Motor neuron (in vitro differentiated cells): ENCODE results near the gene TIMM21. TPM values are rescaled to one million over a fixed set of nuclear protein-coding genes. Genes with fewer than 3 reads are reported as not detected.

Source experiments
- ATAC-seq, 8 experiments: fragments of 200-7000 bp; cut with Tn5 transposase; replicated peaks in 6 of 8; 2 replicates each; pipeline ENCODE4 v1.8.0; 2021; ENCODE audit warnings: mild to moderate bottlenecking in 8 of 8, moderate library complexity in 8 of 8
- H3K27ac ChIP-seq, 2 donors: fragments of 250-450 bp; sonication (Bioruptor Pico); 2 replicates each; pipeline ENCODE4 v1.9.0; 2021; ENCODE audit warnings: antibody characterized with exemption in 2 of 2, mild to moderate bottlenecking in 2 of 2, moderate library complexity in 1 of 2
- H3K4me1 ChIP-seq, 2 donors: fragments of 250-450 bp; sonication (Bioruptor Pico); replicated peaks in 1 of 2; 2 replicates each; pipeline ENCODE4 v1.6.1; 2021; ENCODE audit warnings: antibody characterized with exemption in 2 of 2, mild to moderate bottlenecking in 2 of 2, moderate library complexity in 1 of 2
- H3K4me3 ChIP-seq, 5 donors: fragments of 250-450 bp; sonication (Bioruptor Pico); 2 replicates each; pipeline ENCODE4 v1.9.0; 2021; ENCODE audit warnings: antibody characterized with exemption in 5 of 5, mild to moderate bottlenecking in 5 of 5, moderate library complexity in 4 of 5
- WGBS, 10 experiments: fragments of 450-650 bp; shearing (Covaris generic); methylation state at CpG; one replicate each; pipeline ENCODE4 v1.0.0; 2022; 5-methylcytosine and 5-hydroxymethylcytosine counted together
- in situ Hi-C, 9 experiments: fragments of 400-800 bp; cut with MboI; loops; one replicate each; pipeline ENCODE4 v1.15.0; 2021; ENCODE audit warnings: low sequenced_read_pairs in 9 of 9, low pct_unique_long_range_greater_than_20kb in 2 of 9; ENCODE audit not compliant: unreplicated experiment in 9 of 9
- total RNA-seq, 8 experiments: library from RNA; unstranded; fragments of 300-600 nt; gene quantifications; 2 replicates each; pipeline versions ENCODE4 v1.2.3 to v1.2.4, GENCODE V29; 2022

The TIMM21 gene
- total RNA-seq, 8 experiments from 2014 or later: 20.2 to 46.1 (median 30.2) TPM

DNA sequence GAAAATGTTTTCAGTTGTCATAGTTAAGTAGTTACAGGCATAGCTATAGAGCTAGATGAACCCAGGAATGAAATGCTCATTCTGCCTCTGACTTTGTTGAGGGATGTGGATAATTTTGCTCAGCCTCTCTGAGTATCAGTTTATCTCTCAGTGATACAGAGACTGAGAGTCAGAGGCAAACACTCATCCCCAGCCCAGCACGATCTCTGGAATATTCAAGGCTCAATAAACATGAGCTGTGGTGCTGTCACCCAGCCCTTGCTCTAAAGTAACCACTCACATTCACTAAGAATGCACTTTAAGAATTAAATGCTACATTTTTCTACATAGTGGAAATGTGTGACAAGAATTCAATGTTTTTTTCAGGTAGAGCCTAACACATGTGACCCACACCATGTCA, 30.6 kb downstream of the TIMM21 start:
- H3K4me1 ChIP-seq: no peaks in the 10 kb centered on the region
- ATAC-seq: peak in 2 of 8 experiments; percentile 37 to 64
- in situ Hi-C loops: loop anchor here in 4 of 9 experiments (25.0 kb wide), 3 partner anchors 158 to 383 kb away; partner anchors contain the start of gene CNDP2 (in 2 of the 4)
- H3K27ac ChIP-seq: no peak overlapping the region
- H3K4me3 ChIP-seq: no peak overlapping the region
- WGBS, 10 experiments: 0 to 86% (median 73%) methylated on average over 1 of the region's 1 CpG; no CpG with 5 or more reads in 6 of the 10 experiments

DNA sequence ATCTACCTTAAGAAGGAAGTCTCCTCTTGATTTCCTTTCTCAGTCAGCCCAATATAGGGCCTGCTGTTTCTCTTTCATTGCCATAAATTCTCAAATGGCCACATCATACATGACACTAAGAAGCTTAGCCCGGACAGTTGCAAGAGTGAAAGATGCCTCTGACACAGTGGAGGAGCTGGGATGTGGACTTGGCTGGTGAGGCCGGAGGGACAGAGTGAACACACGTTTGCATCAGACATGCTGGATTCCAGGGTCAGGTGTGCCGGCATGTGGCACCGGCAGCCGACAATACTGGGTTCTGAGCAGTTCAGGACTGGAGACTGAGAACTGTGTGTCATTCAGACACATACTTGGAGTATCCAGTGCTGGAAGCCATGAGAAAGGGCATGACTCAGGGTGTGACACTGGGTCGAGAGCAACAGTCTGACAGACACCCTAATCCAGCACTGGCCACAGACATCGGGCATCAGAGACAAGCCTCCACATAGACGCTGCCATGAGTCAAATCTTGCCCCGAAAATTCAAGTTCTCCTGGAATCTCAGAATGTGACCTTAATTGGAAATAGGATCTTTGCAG, 31.4 kb downstream of the TIMM21 start:
- peak in 2 of 8 experiments; percentile 17 to 32 for ATAC-seq
- 10 to 94% (median 82%) methylated on average over 2 to 6 of the region's 10 CpGs; no CpG with 5 or more reads in 1 of the 10 experiments for WGBS, 10 experiments
- no peak overlapping the region for H3K27ac ChIP-seq
- H3K4me1 ChIP-seq: no peaks in the 10 kb centered on the region
- no peak overlapping the region for H3K4me3 ChIP-seq
- in situ Hi-C loops: loop anchor here in 4 of 9 experiments (25.0 kb wide), 3 partner anchors 158 to 383 kb away; partner anchors contain the start of gene CNDP2 (in 2 of the 4)

DNA sequence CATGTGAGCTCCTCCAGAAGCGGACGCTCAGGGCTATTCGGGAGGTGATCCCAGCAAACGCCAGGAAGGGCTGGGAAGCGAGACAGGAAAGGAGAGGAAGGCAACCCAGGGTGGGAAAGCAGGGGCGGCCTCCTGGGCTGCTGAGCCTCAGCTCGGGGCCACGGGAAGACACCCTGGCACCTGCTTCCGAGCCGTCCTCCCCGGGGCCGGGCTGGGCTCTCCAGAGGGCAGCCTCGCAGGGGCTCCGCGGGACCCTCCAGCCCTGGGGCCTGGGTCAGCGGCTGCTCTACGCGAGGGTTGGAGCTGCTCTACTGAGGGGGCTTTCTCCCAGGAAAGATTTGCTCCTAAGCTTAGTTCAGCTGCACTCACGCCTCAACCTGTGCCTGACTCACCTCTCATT, 34.0 kb downstream of the TIMM21 start:
- ATAC-seq: no peak
- WGBS, 10 experiments: 80 to 97% (median 87%) methylated on average over 1 to 5 of the region's 19 CpGs; no CpG with 5 or more reads in 7 of the 10 experiments
- in situ Hi-C loops: loop anchor here in 4 of 9 experiments (25.0 kb wide), 3 partner anchors 155 to 380 kb away; partner anchors contain the start of gene CNDP2 (in 2 of the 4)
- no peak overlapping the region for H3K4me3 ChIP-seq
- H3K4me1 ChIP-seq: no peaks in the 10 kb centered on the region
- H3K27ac ChIP-seq: no peak overlapping the region

DNA sequence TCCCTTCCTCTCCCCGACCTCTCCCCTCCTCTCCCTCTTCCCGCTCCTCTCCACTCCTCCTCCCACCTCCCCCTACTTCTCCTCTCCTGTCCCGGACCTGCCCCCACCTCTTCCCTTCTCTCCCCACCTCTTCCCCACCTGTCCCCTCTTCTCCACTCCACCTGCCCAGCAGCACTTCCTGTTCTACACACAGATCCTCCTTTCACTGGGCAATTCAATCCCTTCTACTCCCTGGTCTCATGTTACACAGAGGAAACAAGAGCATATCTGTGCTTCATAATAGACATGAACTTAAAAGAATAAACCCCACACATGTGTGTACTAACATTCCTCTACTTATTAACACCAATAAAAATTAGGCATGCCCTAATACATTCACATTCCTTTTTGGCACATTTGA, 34.8 kb downstream of the TIMM21 start:
- ATAC-seq: no peak
- Histone ChIP-seq H3K4me3 (no peak overlapping the region), H3K27ac (no peak overlapping the region), H3K4me1 (no peaks in the 10 kb centered on the region)
- WGBS, 10 experiments: no CpG with 5 or more reads among the region's 3 CpGs
- in situ Hi-C loops: loop anchor here in 4 of 9 experiments (25.0 kb wide), 3 partner anchors 154 to 379 kb away; partner anchors contain the start of gene CNDP2 (in 2 of the 4)

DNA sequence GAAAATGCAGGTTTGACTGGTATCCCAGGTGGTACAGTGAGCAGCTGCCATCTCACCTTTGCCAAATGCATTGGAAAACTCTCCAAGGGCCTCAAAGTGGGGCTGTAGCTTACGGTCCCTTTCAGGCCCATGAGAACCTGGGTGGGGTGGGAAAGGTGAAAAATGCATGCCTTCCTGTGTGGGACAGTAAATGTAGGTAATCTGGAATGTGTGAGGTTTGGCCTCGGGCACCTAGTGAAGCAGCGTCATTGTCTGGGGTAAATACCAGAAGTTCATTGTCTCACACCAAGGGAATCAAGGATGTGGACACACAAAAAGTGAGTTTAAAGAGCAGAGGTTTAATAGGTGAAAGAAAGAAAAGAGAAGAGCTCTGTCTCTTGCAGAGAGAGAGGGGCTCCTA, 36.6 kb downstream of the TIMM21 start:
- in situ Hi-C loops: loop anchor here in 4 of 9 experiments (25.0 kb wide), 3 partner anchors 152 to 377 kb away; partner anchors contain the start of gene CNDP2 (in 2 of the 4)
- no peak overlapping the region for H3K4me3 ChIP-seq
- no peak for ATAC-seq
- peaks cover 0 to 3% of the 10 kb centered on the region in 2 donors for H3K4me1 ChIP-seq
- 40 to 100% (median 58%) methylated on average over 1 to 2 of the region's 3 CpGs; no CpG with 5 or more reads in 4 of the 10 experiments for WGBS, 10 experiments
- no peak overlapping the region for H3K27ac ChIP-seq

DNA sequence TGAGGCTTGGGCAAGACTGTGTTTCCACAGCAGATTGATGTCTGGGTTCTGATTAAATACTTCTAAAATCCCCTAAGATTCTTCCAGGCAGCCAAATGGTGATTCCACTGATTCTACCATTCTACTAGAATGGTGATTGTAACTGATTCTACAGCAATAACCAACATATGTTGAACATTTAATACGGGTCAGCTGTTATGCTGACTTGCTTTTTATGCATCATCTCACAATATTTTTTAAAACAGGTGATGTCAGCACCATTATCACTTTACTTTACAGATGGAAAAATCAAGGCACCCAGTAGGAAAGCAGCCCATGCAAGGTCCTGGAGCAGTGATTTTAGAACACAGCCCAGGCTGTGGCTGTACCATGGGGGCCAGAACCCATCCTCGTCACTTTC, 37.5 kb downstream of the TIMM21 start:
- H3K4me1 ChIP-seq: peaks cover 0 to 3% of the 10 kb centered on the region in 2 donors
- in situ Hi-C loops: loop anchor here in 4 of 9 experiments (25.0 kb wide), 3 partner anchors 151 to 376 kb away; partner anchors contain the start of gene CNDP2 (in 2 of the 4)
- ATAC-seq: no peak
- H3K4me3 ChIP-seq: no peak overlapping the region
- H3K27ac ChIP-seq: no peak overlapping the region
- 0 to 90% (median 67%) methylated on average over 1 to 2 of the region's 2 CpGs; no CpG with 5 or more reads in 3 of the 10 experiments for WGBS, 10 experiments

DNA sequence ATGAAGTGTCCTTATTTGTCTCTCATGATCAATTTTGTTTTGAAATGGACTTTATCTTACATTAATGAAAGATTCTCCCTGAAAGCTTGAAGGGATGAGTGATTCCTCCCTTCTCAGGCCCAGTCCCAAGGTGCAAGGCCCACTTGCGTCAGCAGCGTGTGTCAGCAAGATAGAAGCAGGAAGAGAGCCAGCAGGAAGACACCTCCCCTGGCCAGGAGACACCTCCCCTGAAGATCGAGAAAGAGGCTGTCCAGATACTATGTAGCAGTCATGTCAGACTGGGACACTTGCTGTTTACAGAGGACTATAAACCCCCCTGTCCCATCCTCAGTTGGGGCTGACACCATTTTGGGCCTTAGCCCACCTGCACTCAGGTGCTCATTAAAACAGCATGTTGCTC, 38.3 kb downstream of the TIMM21 start:
- no peak for ATAC-seq
- H3K4me3 ChIP-seq: no peak overlapping the region
- 50 to 100% (median 83%) methylated on average over 1 to 3 of the region's 3 CpGs; no CpG with 5 or more reads in 2 of the 10 experiments for WGBS, 10 experiments
- peaks cover 0 to 3% of the 10 kb centered on the region in 2 donors for H3K4me1 ChIP-seq
- in situ Hi-C loops: loop anchor here in 4 of 9 experiments (25.0 kb wide), 3 partner anchors 151 to 376 kb away; partner anchors contain the start of gene CNDP2 (in 2 of the 4)
- H3K27ac ChIP-seq: no peak overlapping the region

DNA sequence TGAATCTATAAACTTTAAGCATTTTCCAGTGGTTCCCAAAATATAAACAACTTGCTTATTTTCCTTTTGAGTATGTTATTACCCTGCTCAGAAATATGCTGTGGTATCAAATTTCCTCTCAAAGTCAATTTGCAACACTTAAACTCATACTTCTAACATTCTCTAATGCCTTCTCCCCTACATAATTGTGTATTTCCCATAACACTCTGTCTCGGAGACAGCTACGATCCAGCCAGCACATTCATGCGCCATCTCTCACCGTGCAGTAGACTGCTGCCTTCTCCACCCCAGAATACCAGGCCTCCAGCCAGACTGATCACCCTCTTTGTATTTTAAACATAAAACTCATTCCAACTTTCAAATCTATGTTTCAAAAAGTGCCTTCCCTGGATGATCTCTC, 41.8 kb downstream of the TIMM21 start:
- peak in 1 of 8 experiments; percentile 65 for ATAC-seq
- H3K4me1 ChIP-seq: peaks cover 0 to 3% of the 10 kb centered on the region in 2 donors
- H3K27ac ChIP-seq: no peak overlapping the region
- H3K4me3 ChIP-seq: no peak overlapping the region
- in situ Hi-C loops: loop anchor here in 4 of 9 experiments (10.0 to 25.0 kb wide), 4 partner anchors 145 to 372 kb away; partner anchors contain the start of gene CNDP2 (in 2 of the 4)
- WGBS, 10 experiments: 37 to 100% (median 73%) methylated on average over 1 to 4 of the region's 4 CpGs; no CpG with 5 or more reads in 3 of the 10 experiments

DNA sequence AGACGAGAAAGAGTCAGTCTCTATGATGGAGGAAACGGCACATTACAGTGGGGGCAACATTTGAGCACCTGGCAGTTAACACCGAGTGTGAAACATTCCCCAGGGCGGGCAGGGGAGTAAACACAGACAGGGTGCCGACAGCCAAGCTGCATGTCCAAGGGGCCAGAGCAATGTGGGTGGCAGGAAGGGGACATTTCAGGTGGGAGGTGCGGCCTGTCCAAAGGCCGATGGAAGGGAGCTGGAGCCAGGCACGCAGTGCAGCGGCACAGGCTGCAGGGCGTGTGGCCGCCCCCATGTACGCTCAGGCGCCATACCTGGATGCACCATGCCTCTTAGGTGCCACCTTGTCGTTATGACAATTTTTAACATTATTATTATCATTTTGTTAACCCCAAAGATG, 43.3 kb downstream of the TIMM21 start:
- 47 to 100% (median 92%) methylated on average over 1 to 11 of the region's 14 CpGs; no CpG with 5 or more reads in 3 of the 10 experiments for WGBS, 10 experiments
- Histone ChIP-seq H3K27ac (no peak overlapping the region), H3K4me3 (no peak overlapping the region), H3K4me1 (peaks cover 0 to 3% of the 10 kb centered on the region in 2 donors)
- no peak for ATAC-seq
- in situ Hi-C loops: loop anchor here in 4 of 9 experiments (10.0 to 25.0 kb wide), 4 partner anchors 143 to 371 kb away; partner anchors contain the start of gene CNDP2 (in 2 of the 4)

DNA sequence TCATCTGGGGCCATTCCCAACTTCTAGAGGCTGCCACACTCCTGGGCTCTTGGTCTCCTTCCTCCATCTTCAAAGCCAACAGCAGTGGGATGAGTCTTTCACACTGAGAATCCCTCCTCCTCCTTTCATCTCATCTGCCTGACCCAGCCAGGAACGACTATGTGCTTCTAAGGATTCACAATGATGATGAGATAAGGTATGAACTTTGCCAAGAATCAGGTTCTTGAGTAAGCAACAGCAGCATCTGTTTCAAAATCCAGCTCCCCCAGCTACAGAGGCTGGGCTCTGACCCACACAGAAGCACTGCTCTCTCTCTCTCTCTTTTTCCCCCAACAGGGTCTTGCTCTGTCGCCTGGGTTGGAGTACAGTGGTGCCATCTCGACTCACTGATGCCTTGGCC, 46.4 kb downstream of the TIMM21 start:
- ATAC-seq: no peak
- 0 to 83% (median 28%) methylated on average over 1 to 3 of the region's 3 CpGs; no CpG with 5 or more reads in 6 of the 10 experiments for WGBS, 10 experiments
- Histone ChIP-seq H3K4me3 (no peak overlapping the region), H3K4me1 (no peaks in the 10 kb centered on the region), H3K27ac (no peak overlapping the region)
- in situ Hi-C loops: loop anchor here in 4 of 9 experiments (10.0 to 25.0 kb wide), 4 partner anchors 140 to 368 kb away; partner anchors contain the start of gene CNDP2 (in 2 of the 4)

DNA sequence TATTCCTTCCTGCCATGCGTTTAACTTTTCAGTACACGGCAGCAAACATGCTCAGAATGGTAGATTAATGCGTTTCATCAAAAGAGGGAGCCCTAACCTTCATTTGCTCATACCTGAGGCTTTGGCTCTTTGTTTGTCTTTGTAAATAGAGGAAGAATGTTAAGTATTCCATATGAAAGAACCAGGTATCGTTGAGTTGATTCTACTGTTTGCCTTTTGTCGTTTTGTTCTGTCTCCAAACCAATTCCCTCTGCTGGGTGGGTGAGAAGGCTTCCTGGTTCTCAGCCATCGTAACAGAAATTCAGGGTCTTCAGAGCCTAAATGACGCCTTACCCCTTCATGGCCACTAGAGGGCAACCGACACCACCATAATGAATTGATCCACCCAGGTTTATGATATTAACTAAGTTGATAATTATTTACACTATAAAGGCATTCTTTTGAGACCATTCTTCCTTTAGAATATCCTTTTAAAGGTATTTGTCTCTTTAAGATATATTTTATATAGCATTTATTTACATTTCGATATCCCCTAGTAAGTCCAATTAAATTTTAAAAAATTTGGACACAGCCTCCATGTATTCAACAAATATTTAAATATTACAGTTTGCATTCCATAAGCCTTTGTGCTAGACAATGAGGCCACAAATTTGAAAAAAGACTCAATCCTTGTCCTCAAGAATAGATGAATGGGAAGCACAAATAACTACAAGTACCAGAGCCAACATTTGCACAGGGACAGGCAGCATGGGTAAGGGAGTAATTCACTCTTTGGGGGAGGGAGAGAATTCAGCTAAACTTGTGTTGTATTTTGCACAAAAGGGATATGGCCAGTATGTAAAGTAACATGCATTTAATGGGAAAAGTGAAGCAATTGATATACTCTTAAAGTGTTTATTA, 48.1 kb downstream of the TIMM21 start:
- peak; percentile 54 to 92 (median 74) for ATAC-seq
- in situ Hi-C loops: loop anchor here in 4 of 9 experiments (10.0 to 25.0 kb wide), 4 partner anchors 138 to 366 kb away; partner anchors contain the start of gene CNDP2 (in 2 of the 4)

DNA sequence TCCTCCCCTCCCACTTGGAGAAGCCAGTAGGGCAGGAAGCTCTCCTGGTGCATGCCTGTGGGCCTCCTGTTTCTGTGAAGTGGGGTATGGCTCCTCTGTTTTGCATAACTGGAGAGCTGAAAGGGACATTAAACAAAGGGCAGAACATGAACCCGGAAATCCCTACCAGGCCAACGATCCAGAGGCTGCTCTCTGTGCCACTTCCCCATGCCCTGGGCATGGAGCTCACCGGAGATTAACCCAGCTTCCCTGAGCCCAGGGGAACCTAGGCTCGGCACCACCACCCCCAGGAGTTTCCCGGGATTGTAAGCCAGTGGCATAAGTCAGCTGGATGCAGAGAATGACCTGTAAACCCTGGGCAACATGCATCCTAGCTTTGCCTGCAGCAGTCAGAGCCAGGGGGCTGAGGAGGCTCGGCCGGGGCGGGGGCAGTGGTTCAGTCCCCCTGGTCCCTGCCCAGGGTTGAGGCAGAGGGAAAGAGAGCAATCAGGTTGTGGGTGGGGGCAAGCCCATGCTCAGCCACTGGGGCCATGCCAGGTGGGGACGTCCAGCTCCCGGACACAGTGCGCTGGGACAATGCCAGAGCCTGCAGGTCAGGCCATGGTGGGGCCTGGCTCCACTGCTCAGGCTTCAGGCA, 49.5 kb downstream of the TIMM21 start:
- Histone ChIP-seq H3K4me3 (no peak overlapping the region), H3K4me1 (no peaks in the 10 kb centered on the region), H3K27ac (no peak overlapping the region)
- 0 to 83% (median 56%) methylated on average over 1 to 4 of the region's 11 CpGs; no CpG with 5 or more reads in 4 of the 10 experiments for WGBS, 10 experiments
- ATAC-seq: no peak
- in situ Hi-C loops: loop anchor here in 4 of 9 experiments (10.0 to 25.0 kb wide), 4 partner anchors 137 to 364 kb away; partner anchors contain the start of gene CNDP2 (in 2 of the 4)

More for the DNA sequence above, 48.1 kb downstream of the TIMM21 start:
- Histone ChIP-seq H3K4me3 (peak overlapping the region in 2 of 5 donors; percentile 12), H3K4me1 (no peaks in the 10 kb centered on the region), H3K27ac (no peak overlapping the region)
- WGBS, 10 experiments: 0 to 27% (median 6%) methylated on average over 3 to 9 of the region's 9 CpGs
